ENCODE measurements around the gene RSPH10B.
"Not testable (repeated sequence)": the region's sequence is repeated elsewhere in the genome, so short reads cannot be mapped to it uniquely, and the experiment has no call there.

Gene RSPH10B

DNA sequence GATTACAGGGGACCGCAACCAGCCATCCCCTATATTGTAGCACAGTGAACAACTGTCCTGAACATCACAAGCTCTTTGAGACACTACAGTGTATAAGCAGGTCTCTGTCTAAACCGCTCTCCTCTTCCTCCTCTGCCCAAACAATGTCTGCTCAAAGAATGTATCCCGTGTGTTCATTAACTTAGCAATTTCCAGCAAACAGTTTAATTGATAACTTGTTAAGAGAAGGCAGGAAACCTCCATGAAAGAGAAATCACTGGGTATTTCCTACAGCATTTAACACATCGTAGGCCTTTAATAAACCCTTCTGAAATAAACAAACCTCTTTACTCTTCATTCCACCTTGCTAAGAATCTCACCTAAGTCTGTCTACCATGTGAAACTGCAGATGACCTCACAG lies 36.9 kb upstream of the RSPH10B start:
- H3K36me3 ChIP-seq (ENCODE audit: insufficient read depth, insufficient read length, low read length): peaks cover 38% of the 10 kb centered on the region
- no peaks in the 10 kb centered on the region for H3K9me3 ChIP-seq (ENCODE audit: insufficient read depth, low read length)
- no peak overlapping the region for H3K9ac ChIP-seq (ENCODE audit: insufficient read length, low read depth)
- TF ChIP-seq YY1 (IDR thresholded peaks at IDR 0.05; ENCODE audit: insufficient read depth, insufficient read length) (no peak), SUZ12 (IDR thresholded peaks at IDR 0.05; ENCODE audit: extremely low read depth, insufficient read depth, insufficient read length) (no peak), ZNF274 (IDR thresholded peaks at IDR 0.05; ENCODE audit: low read depth, low read length) (no peak)
- H3K4me3 ChIP-seq (ENCODE audit: insufficient read length, low read depth): no peak overlapping the region
- no peak for DNase-seq (ENCODE audit: low read depth, low spot score)
- H3K27me3 ChIP-seq (ENCODE audit: insufficient read depth, insufficient read length): no peaks in the 10 kb centered on the region
- H3K4me1 ChIP-seq (ENCODE audit: insufficient read depth, insufficient read length): no peaks in the 10 kb centered on the region

- H3K27me3 ChIP-seq (ENCODE audit: insufficient read depth, insufficient read length): no peaks in the 10 kb centered on the region
- no peak overlapping the region for H3K9ac ChIP-seq (ENCODE audit: insufficient read length, low read depth)
- no peaks in the 10 kb centered on the region for H3K4me1 ChIP-seq (ENCODE audit: insufficient read depth, insufficient read length)
- DNase-seq (ENCODE audit: low read depth, low spot score): peak; percentile 32
- H3K9me3 ChIP-seq (ENCODE audit: insufficient read depth, low read length): no peaks in the 10 kb centered on the region
- TF ChIP-seq ZNF274 (IDR thresholded peaks at IDR 0.05; ENCODE audit: low read depth, low read length): no peak
- TF ChIP-seq SUZ12 (IDR thresholded peaks at IDR 0.05; ENCODE audit: extremely low read depth, insufficient read depth, insufficient read length): no peak
- TF ChIP-seq YY1 (IDR thresholded peaks at IDR 0.05; ENCODE audit: insufficient read depth, insufficient read length): no peak
- peaks cover 66% of the 10 kb centered on the region for H3K36me3 ChIP-seq (ENCODE audit: insufficient read depth, insufficient read length, low read length)
- H3K4me3 ChIP-seq (ENCODE audit: insufficient read length, low read depth): no peak overlapping the region
These were observed 26.8 kb upstream of the RSPH10B start for GRCh38 chr7:5997210-5997808.

DNA sequence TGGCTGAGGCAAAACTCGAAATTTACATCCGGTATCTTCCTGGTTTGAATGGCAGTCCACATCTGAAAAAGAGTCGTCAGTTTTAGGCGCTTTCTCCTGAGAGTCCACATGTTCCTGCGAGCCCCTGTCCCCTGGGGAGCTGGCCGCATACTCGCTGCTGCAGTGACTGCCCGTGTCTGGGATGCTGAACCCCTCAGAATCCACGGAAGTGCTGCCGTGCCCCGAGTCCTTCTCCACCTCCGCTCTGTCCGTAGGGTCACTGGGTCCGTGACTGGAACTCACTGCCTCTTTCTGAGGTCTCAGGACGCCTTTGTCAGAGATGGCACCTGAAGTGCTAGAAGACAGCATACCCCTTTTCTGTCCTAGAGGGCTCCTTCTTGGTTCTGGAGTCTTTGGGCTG lies 16.6 kb upstream of the RSPH10B start:
- not testable (repeated sequence) for H3K4me1 ChIP-seq (ENCODE audit: insufficient read depth, insufficient read length); H3K4me3 ChIP-seq (ENCODE audit: insufficient read length, low read depth); H3K9me3 ChIP-seq (ENCODE audit: insufficient read depth, low read length); H3K9ac ChIP-seq (ENCODE audit: insufficient read length, low read depth); H3K27me3 ChIP-seq (ENCODE audit: insufficient read depth, insufficient read length); DNase-seq (ENCODE audit: low read depth, low spot score)
- H3K36me3 ChIP-seq (ENCODE audit: insufficient read depth, insufficient read length, low read length): peaks cover 51% of the 10 kb centered on the region

- not testable (repeated sequence) for H3K4me1 ChIP-seq (ENCODE audit: insufficient read depth, insufficient read length); DNase-seq (ENCODE audit: low read depth, low spot score); H3K27me3 ChIP-seq (ENCODE audit: insufficient read depth, insufficient read length); H3K4me3 ChIP-seq (ENCODE audit: insufficient read length, low read depth); H3K9ac ChIP-seq (ENCODE audit: insufficient read length, low read depth); H3K9me3 ChIP-seq (ENCODE audit: insufficient read depth, low read length)
- peaks cover 14% of the 10 kb centered on the region for H3K36me3 ChIP-seq (ENCODE audit: insufficient read depth, insufficient read length, low read length)
These were observed 9.3 kb upstream of the RSPH10B start for GRCh38 chr7:5979680-5980314.

GRCh38 chr7:5973580-5973979 lies 3.1 kb upstream of the RSPH10B start:
- H3K4me1 ChIP-seq (ENCODE audit: insufficient read depth, insufficient read length); H3K9me3 ChIP-seq (ENCODE audit: insufficient read depth, low read length); H3K4me3 ChIP-seq (ENCODE audit: insufficient read length, low read depth); H3K36me3 ChIP-seq (ENCODE audit: insufficient read depth, insufficient read length, low read length); DNase-seq (ENCODE audit: low read depth, low spot score); H3K27me3 ChIP-seq (ENCODE audit: insufficient read depth, insufficient read length); H3K9ac ChIP-seq (ENCODE audit: insufficient read length, low read depth): not testable (repeated sequence)

- H3K27me3 ChIP-seq (ENCODE audit: insufficient read depth, insufficient read length); H3K4me3 ChIP-seq (ENCODE audit: insufficient read length, low read depth); H3K9ac ChIP-seq (ENCODE audit: insufficient read length, low read depth); H3K36me3 ChIP-seq (ENCODE audit: insufficient read depth, insufficient read length, low read length); H3K4me1 ChIP-seq (ENCODE audit: insufficient read depth, insufficient read length); H3K9me3 ChIP-seq (ENCODE audit: insufficient read depth, low read length); DNase-seq (ENCODE audit: low read depth, low spot score): not testable (repeated sequence)
These were observed 6.7 kb downstream of the RSPH10B start for GRCh38 chr7:5963810-5964209.

DNA sequence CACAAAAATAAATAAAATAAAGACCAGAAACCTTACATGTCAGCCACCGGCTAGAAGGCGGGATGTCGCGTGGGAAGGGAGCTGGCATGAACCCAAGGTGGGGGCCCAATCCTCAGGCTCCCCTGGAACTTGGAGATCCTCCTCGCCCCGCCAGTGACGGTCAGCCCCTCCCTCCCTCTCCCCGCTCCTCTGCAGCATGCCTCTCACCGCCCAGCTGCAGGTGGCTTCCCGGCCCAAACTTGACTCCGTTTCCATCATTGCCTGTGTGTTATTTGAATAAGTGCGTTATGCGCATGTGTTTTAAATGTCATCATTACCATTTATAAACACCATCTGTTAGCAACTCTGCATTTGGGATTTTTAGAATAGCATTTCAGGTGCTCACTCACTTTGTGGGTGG lies 7.3 kb downstream of the RSPH10B start:
- not testable (repeated sequence) for H3K36me3 ChIP-seq (ENCODE audit: insufficient read depth, insufficient read length, low read length); H3K4me3 ChIP-seq (ENCODE audit: insufficient read length, low read depth); H3K9ac ChIP-seq (ENCODE audit: insufficient read length, low read depth); H3K9me3 ChIP-seq (ENCODE audit: insufficient read depth, low read length); H3K27me3 ChIP-seq (ENCODE audit: insufficient read depth, insufficient read length); DNase-seq (ENCODE audit: low read depth, low spot score); H3K4me1 ChIP-seq (ENCODE audit: insufficient read depth, insufficient read length)

GRCh38 chr7:5934945-5935450 lies 35.5 kb downstream of the RSPH10B start:
- not testable (repeated sequence) for H3K9me3 ChIP-seq (ENCODE audit: insufficient read depth, low read length); H3K27me3 ChIP-seq (ENCODE audit: insufficient read depth, insufficient read length); H3K4me3 ChIP-seq (ENCODE audit: insufficient read length, low read depth); H3K4me1 ChIP-seq (ENCODE audit: insufficient read depth, insufficient read length); H3K9ac ChIP-seq (ENCODE audit: insufficient read length, low read depth); DNase-seq (ENCODE audit: low read depth, low spot score); H3K36me3 ChIP-seq (ENCODE audit: insufficient read depth, insufficient read length, low read length)

DNA sequence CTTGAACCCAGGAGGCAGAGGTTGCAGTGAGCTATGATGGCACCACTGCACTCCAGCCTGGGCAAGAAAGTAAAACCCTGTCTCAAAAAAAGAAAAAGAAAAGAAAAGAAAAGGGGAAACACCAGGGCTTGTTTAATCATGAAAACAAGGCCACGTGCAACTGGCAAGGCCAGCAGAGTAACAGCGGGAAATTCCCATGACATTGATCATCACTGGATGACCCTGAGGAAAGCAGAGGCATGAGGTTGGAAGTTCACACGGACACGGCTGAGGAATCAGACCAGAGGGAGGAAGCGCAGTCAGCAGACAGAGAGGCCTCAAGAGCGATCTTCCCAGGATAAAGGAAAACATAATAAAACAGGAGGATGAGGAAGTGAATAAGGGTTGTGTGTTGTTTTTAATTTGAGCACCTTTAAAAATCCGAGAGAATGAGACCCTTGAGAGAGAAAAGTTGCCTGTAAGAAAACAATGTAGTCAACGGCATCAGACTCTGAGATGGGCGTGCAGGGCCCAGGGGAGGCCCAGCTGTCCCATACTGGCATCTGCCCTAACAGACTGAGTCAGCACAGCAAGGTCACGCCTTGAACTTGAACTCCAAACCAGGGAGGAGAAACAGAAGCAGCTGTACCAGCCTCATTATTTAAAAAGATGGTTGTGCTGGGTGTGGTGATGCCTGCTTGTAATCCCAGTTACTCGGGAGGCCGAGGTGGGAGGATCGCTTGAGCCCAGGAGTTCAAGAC lies 38.4 kb downstream of the RSPH10B start:
- not testable (repeated sequence) for DNase-seq (ENCODE audit: low read depth, low spot score)

GRCh38 chr7:5931250-5931649 lies 39.2 kb downstream of the RSPH10B start:
- not testable (repeated sequence) for H3K27me3 ChIP-seq (ENCODE audit: insufficient read depth, insufficient read length); DNase-seq (ENCODE audit: low read depth, low spot score); H3K9ac ChIP-seq (ENCODE audit: insufficient read length, low read depth)

More for the DNA sequence above, 38.4 kb downstream of the RSPH10B start:
- not testable (repeated sequence) for H3K4me1 ChIP-seq (ENCODE audit: insufficient read depth, insufficient read length); H3K4me3 ChIP-seq (ENCODE audit: insufficient read length, low read depth); H3K36me3 ChIP-seq (ENCODE audit: insufficient read depth, insufficient read length, low read length); H3K27me3 ChIP-seq (ENCODE audit: insufficient read depth, insufficient read length); H3K9me3 ChIP-seq (ENCODE audit: insufficient read depth, low read length); H3K9ac ChIP-seq (ENCODE audit: insufficient read length, low read depth)

DNA sequence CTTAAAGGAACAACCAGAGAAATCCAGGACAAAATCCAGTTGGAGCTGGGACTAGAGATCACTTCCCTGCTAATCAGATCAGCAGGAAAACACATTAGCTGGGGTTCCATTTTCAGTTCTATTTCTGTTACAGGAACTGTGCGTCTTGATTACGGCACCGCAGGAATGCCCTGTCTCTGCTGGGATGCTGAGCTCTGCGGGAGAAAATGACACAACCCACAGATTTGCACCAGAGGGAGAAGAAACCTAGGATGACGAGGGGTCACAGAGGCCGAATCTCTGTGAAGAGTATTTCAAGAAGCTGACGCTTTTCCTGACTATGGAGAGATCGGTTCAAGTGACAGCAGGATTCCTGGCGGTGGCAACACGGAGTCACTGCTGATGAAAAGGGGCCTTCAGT lies 40.2 kb downstream of the RSPH10B start:
- H3K27me3 ChIP-seq (ENCODE audit: insufficient read depth, insufficient read length); H3K4me3 ChIP-seq (ENCODE audit: insufficient read length, low read depth); H3K9me3 ChIP-seq (ENCODE audit: insufficient read depth, low read length); H3K9ac ChIP-seq (ENCODE audit: insufficient read length, low read depth); H3K36me3 ChIP-seq (ENCODE audit: insufficient read depth, insufficient read length, low read length); DNase-seq (ENCODE audit: low read depth, low spot score); H3K4me1 ChIP-seq (ENCODE audit: insufficient read depth, insufficient read length): not testable (repeated sequence)

More at GRCh38 chr7:5931250-5931649, 39.2 kb downstream of the RSPH10B start:
- not testable (repeated sequence) for H3K9me3 ChIP-seq (ENCODE audit: insufficient read depth, low read length); H3K4me3 ChIP-seq (ENCODE audit: insufficient read length, low read depth); H3K36me3 ChIP-seq (ENCODE audit: insufficient read depth, insufficient read length, low read length); H3K4me1 ChIP-seq (ENCODE audit: insufficient read depth, insufficient read length)
